ENCODE results near the gene CRISPLD2.

Gene CRISPLD2

DNA sequence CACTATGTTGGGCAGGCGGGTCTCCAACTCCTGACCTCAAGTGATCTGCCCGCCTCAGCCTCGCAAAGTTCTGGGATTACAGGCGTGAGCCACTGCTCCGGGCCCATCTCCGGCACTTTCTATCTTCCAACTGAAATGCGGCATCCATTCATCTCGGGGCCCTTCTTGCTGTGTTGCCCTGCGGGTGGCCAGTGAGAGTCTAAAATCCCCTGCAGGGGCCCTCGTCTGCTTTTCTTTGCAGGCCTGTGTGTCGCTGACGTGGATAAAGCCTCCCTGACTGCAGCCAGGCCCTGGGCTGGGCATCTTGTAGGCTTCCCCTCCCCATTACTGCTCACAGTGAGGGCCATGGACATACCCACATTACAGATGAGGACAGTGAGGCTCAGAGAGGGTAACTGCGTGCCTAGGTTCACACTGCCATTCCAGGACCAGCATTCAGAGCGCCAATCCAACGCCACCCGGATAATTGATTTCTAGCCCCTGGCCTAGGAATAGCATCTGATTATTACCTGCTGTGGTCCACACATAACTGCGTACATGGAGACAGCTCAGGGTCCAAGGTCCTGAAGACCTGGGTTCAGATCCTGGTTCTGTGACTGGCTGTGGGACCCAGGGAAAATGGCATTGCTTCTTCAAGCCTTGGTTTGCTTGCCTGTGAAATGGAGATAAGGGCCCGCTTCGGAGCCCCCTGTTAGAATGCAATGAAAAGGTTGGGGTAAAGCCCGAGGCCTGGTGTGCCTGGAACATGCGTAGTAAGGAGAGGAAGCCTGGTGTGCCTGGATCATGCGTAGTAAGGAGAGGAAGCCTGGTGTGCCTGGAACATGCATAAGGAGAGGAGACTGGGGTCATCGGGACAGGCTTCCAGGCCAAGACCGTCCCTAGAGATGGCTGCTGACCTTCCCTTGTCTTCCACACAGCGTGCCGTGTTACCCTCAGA, 25.0 kb downstream of the CRISPLD2 start:
- POLR2A ChIA-PET, result interaction anchor here (0.5 kb wide), 1 partner anchor 197 kb away, joined by 4 read pairs; no protein-coding TSS in a partner anchor
- TF ChIP-seq, protein P1, sequence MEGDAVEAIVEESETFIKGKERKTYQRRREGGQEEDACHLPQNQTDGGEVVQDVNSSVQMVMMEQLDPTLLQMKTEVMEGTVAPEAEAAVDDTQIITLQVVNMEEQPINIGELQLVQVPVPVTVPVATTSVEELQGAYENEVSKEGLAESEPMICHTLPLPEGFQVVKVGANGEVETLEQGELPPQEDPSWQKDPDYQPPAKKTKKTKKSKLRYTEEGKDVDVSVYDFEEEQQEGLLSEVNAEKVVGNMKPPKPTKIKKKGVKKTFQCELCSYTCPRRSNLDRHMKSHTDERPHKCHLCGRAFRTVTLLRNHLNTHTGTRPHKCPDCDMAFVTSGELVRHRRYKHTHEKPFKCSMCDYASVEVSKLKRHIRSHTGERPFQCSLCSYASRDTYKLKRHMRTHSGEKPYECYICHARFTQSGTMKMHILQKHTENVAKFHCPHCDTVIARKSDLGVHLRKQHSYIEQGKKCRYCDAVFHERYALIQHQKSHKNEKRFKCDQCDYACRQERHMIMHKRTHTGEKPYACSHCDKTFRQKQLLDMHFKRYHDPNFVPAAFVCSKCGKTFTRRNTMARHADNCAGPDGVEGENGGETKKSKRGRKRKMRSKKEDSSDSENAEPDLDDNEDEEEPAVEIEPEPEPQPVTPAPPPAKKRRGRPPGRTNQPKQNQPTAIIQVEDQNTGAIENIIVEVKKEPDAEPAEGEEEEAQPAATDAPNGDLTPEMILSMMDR (IDR thresholded peaks at IDR 0.05; ENCODE audit: control extremely low read depth, extremely low read depth, low read depth, missing control alignments), result no peak
- DNase-seq (ENCODE audit: extremely low spot score), result no peak
- CTCF ChIA-PET, result no interaction called here

DNA sequence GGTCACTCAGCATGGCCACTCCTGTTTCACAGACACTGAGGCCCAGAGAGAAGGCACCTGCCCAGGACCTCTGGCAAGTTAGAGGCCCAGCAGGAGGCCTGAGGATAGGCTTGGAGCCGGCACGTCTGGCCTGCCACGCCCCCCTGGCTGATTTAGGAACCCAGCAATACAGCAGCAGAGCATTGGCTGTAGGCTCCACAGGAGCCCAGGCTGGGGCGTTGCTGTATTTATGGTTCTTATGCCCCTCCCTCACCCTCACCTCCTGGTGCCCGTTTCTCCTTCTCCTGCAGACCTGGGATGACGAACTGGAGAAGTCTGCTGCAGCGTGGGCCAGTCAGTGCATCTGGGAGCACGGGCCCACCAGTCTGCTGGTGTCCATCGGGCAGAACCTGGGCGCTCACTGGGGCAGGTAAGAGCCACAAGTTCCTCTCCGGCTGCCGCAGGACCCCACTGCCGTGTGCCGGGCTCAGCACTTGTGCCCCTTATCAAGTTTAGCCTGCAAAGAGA, 25.8 kb downstream of the CRISPLD2 start:
- TF ChIP-seq, protein P1 (IDR thresholded peaks at IDR 0.05; ENCODE audit: control extremely low read depth, extremely low read depth, low read depth, missing control alignments), result no peak
- no peak for DNase-seq (ENCODE audit: extremely low spot score)
- POLR2A ChIA-PET, result no interaction called here
- CTCF ChIA-PET, result no interaction called here

DNA sequence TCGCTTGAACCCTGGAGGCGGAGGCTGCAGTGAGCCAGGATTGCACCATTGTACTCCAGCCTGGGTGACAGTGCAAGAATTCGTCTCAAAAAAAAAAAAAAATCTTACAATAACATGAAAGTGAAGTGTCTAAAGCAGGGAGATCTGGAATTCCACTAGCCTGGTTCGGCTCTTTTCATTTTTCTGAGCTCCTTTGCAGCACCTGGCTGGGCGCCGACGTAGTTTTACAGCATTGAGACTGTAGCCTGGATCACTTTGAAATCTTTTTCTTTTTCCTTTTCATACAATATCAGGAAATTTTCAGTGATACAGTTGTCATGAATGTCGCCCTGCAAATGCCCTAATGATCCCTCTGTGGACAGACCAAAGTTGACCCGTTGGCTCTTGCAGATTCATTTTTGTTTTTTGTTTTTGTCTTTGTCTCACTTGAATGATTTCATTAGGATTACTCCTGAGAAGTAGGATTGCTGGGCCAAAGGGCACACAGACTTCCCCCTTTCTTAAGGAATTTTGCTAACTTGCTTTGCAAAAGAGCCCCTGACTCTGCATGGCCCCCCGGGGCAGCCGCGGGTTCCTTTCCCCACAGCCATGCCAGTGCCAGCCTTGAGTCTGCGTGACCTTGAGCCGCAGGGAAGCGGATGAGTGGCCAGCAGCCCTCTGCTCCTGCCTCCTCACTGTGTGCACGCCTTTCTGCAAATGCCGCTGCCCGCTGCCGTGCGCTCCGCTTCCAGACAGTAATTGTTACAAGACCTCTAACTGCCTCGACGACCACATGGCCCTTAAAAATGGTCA, 28.0 kb downstream of the CRISPLD2 start:
- DNase-seq (ENCODE audit: extremely low spot score), result no peak
- POLR2A ChIA-PET, result no interaction called here
- TF ChIP-seq, protein P1 (IDR thresholded peaks at IDR 0.05; ENCODE audit: control extremely low read depth, extremely low read depth, low read depth, missing control alignments), result no peak
- CTCF ChIA-PET, result no interaction called here

DNA sequence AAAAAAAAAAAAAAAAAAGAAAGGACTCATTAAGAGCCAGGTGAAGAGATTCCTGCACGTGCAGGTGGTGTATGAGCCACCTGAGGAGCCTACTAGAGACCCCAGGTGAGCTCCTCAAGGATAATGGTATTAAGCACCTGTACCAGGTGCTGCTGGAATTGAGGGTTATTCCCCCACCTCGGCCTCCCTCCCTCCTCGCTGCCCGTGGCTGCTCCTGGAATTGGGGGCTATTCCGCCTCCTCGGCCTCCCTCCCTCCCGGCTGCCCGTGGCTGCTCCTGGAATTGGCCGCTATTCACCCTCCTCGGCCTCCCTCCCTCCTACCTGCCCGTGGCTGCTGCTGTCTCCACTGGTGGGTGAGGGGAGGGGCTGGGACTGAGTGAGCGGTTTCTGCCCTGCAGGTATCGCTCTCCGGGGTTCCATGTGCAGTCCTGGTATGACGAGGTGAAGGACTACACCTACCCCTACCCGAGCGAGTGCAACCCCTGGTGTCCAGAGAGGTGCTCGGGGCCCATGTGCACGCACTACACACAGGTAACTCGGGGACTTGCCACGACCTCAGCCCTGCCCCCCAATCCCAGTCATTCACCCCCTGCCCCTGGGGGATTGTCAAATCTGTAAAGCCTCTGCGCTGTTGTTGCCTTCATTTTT, 29.3 kb downstream of the CRISPLD2 start:
- ChIA-PET POLR2A (no interaction called here), CTCF (no interaction called here)
- no peak for DNase-seq (ENCODE audit: extremely low spot score)
- TF ChIP-seq, protein P1 (IDR thresholded peaks at IDR 0.05; ENCODE audit: control extremely low read depth, extremely low read depth, low read depth, missing control alignments), result no peak

DNA sequence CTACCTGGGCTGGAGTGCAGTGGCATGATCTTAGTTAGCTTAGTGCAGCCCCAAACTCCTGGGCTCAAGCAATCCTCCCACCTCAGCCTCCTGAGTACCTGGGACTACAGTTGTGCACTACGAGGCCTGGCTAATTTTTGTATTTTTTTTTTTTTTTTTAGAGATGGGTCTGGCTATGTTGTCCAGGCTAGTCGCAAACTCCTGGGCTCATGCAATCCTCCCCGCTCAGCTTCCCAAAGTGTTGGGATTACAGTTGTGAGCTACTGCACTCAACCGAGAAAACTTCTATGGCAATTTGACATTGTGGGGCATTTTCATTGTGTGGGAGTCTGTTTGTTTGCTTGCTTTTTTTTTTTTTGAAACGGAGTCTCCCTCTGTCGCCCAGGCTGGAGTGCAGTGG, 30.0 kb downstream of the CRISPLD2 start:
- TF ChIP-seq, protein P1 (IDR thresholded peaks at IDR 0.05; ENCODE audit: control extremely low read depth, extremely low read depth, low read depth, missing control alignments), result no peak
- DNase-seq (ENCODE audit: extremely low spot score), result no peak
- CTCF ChIA-PET, result no interaction called here
- POLR2A ChIA-PET, result no interaction called here

DNA sequence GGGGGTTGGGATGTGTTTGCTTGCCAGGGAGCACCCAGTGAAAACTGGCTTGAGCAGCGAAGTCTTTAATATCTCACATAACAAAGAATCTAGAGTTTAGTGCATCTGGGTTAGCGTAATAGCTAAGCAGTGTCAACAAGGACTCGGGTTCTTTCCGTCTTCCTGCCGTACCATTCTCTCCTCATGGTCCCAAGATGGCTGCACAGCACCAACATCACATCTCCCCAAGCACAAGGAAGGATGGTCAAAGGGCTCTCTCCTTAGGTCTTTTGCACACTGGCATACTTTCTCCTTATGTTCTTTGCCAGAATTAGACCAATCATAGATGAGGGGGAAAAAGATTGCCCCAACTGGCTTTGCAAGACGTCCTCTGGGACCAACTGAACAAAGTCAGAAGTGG, 30.9 kb downstream of the CRISPLD2 start:
- POLR2A ChIA-PET, result no interaction called here
- CTCF ChIA-PET, result no interaction called here
- DNase-seq (ENCODE audit: extremely low spot score), result no peak
- TF ChIP-seq, protein P1 (IDR thresholded peaks at IDR 0.05; ENCODE audit: control extremely low read depth, extremely low read depth, low read depth, missing control alignments), result no peak

All from GM10248 (cell line).